HepG2 (cell line): ENCODE results near the gene RPL35. TPM values are rescaled to one million over a fixed set of nuclear protein-coding genes. Genes with fewer than 3 reads are reported as not detected.

Experiments
- ATF6 ChIP-seq: sonication (generic); formaldehyde crosslinking; conservative IDR thresholded peaks from 2 replicates; pipeline ENCODE4 v1.4.0; 2020; ENCODE audit warnings: missing genetic modification reagents
- CREB1 ChIP-seq, 2 experiments: fragments of 450-650 bp in 1 of 2; IDR thresholded peaks; 2 replicates each; pipeline ENCODE4 v1.6.1; 2016 to 2017; ENCODE audit warnings: control low read depth in 1 of 2, mild to moderate bottlenecking in 1 of 2, missing compliant biosample characterization in 1 of 2, missing genetic modification characterization in 1 of 2
- EED ChIP-seq: sonication (generic); formaldehyde crosslinking; IDR thresholded peaks from 2 replicates; pipeline ENCODE4 v1.5.0; 2020; ENCODE audit warnings: mild to moderate bottlenecking, missing genetic modification reagents
- FOXO4 ChIP-seq: sonication (generic); formaldehyde crosslinking; conservative IDR thresholded peaks from 2 replicates; pipeline ENCODE4 v1.8.1; 2023; ENCODE audit warnings: missing genetic modification reagents
- GABPB1 ChIP-seq: IDR thresholded peaks from 2 replicates; pipeline ENCODE4 v1.6.1; 2016; ENCODE audit warnings: mild to moderate bottlenecking, missing genetic modification reagents, moderate library complexity, missing compliant biosample characterization
- HES4 ChIP-seq: sonication (generic); formaldehyde crosslinking; IDR thresholded peaks from 2 replicates; pipeline ENCODE4 v1.9.0; 2021; ENCODE audit warnings: mild to moderate bottlenecking, missing genetic modification reagents, borderline replicate concordance
- HNRNPUL1 ChIP-seq: fragments of 200-400 bp; formaldehyde crosslinking; IDR thresholded peaks from 2 replicates; pipeline ENCODE4 v1.6.1; 2017; ENCODE audit warnings: low read depth, mild to moderate bottlenecking, low read length, moderate library complexity
- JUND ChIP-seq: sonication (generic); formaldehyde crosslinking; IDR thresholded peaks from 2 replicates; pipeline ENCODE4 v1.8.0; 2022; ENCODE audit warnings: mild to moderate bottlenecking, missing genetic modification reagents
- KDM4B ChIP-seq: sonication (generic); formaldehyde crosslinking; IDR thresholded peaks from 2 replicates; pipeline ENCODE4 v1.4.0; 2020; ENCODE audit warnings: missing genetic modification reagents
- KDM5B ChIP-seq: sonication (generic); formaldehyde crosslinking; IDR thresholded peaks from 2 replicates; pipeline ENCODE4 v1.4.0; 2020; ENCODE audit warnings: missing genetic modification reagents, mild to moderate bottlenecking, borderline replicate concordance
- KLF6 ChIP-seq: IDR thresholded peaks from 2 replicates; pipeline ENCODE4 v1.8.0; 2016; ENCODE audit warnings: missing biosample characterization, missing genetic modification reagents
- MXD3 ChIP-seq: IDR thresholded peaks from 2 replicates; pipeline ENCODE4 v1.6.1; 2016; ENCODE audit warnings: mild to moderate bottlenecking, missing biosample characterization, missing genetic modification reagents
- MYC ChIP-seq: sonication (generic); formaldehyde crosslinking; IDR thresholded peaks from 2 replicates; pipeline ENCODE4 v1.9.0; 2021; ENCODE audit warnings: missing genetic modification reagents, borderline replicate concordance
- NCOA2 ChIP-seq: sonication (generic); formaldehyde crosslinking; IDR thresholded peaks from 2 replicates; pipeline ENCODE4 v1.8.0; 2022; ENCODE audit warnings: inconsistent platforms
- NRL ChIP-seq: sonication (generic); formaldehyde crosslinking; IDR thresholded peaks from 2 replicates; pipeline ENCODE4 v1.5.0; 2020; ENCODE audit warnings: missing genetic modification reagents, mild to moderate bottlenecking, moderate library complexity, borderline replicate concordance
- RNF2 ChIP-seq: fragments of 450-650 bp; conservative IDR thresholded peaks from 2 replicates; pipeline ENCODE4 v1.6.1; 2016; ENCODE audit warnings: low read depth
- SP1 ChIP-seq, 2 experiments: fragments of 450-650 bp in 1 of 2; sonication (generic) in 1 of 2; formaldehyde crosslinking in 1 of 2; IDR thresholded peaks; 2 replicates each; pipeline versions ENCODE4 v1.4.0 to v1.6.1; 2016 to 2020; ENCODE audit warnings: missing genetic modification reagents in 1 of 2
- YEATS4 ChIP-seq: sonication (generic); formaldehyde crosslinking; IDR thresholded peaks from 2 replicates; pipeline ENCODE4 v1.4.0; 2020; ENCODE audit warnings: missing genetic modification reagents, borderline replicate concordance
- ZFYVE20 ChIP-seq: sonication (generic); formaldehyde crosslinking; IDR thresholded peaks from 2 replicates; pipeline ENCODE4 v1.8.0; 2023; ENCODE audit warnings: low read depth, mild to moderate bottlenecking, moderate library complexity, missing genetic modification reagents, borderline replicate concordance
- ZMAT3 ChIP-seq: sonication (generic); formaldehyde crosslinking; conservative IDR thresholded peaks from 2 replicates; pipeline ENCODE4 v1.7.0; 2021; ENCODE audit warnings: missing genetic modification reagents
- ZNF10 ChIP-seq: sonication (generic); formaldehyde crosslinking; IDR thresholded peaks from 2 replicates; pipeline ENCODE4 v1.4.0; 2020; ENCODE audit warnings: mild to moderate bottlenecking, low read depth, missing genetic modification reagents, borderline replicate concordance
- ZNF263 ChIP-seq: sonication (generic); formaldehyde crosslinking; IDR thresholded peaks from 2 replicates; pipeline ENCODE4 v1.4.0; 2020; ENCODE audit warnings: missing genetic modification reagents
- ZNF367 ChIP-seq: sonication (generic); formaldehyde crosslinking; IDR thresholded peaks from 2 replicates; pipeline ENCODE4 v1.4.0; 2020; ENCODE audit warnings: missing genetic modification reagents, borderline replicate concordance
- ZNF749 ChIP-seq: sonication (generic); formaldehyde crosslinking; IDR thresholded peaks from 2 replicates; pipeline ENCODE4 v1.8.0; 2022; ENCODE audit warnings: mild to moderate bottlenecking, missing genetic modification reagents, moderate library complexity, borderline replicate concordance
- ZSCAN20 ChIP-seq: sonication (generic); formaldehyde crosslinking; IDR thresholded peaks from 2 replicates; pipeline ENCODE4 v1.4.0; 2020; ENCODE audit warnings: missing genetic modification reagents, mild to moderate bottlenecking, borderline replicate concordance
- polyA plus RNA-seq, 8 experiments: library from polyadenylated mRNA; depleted of rRNA in 3 of 8; stranded (reverse) in 7 of 8; unstranded in 1 of 8; fragments of >200 nt; fragmentation: Illumina TruSeq in 4 of 8; extraction: Trizol in 4 of 8; gene quantifications; 2 replicates each; pipeline versions ENCODE4 v1.2.1 to v1.2.3, GENCODE V29; 2011 to 2016; ENCODE audit warnings: low read depth in 4 of 8, missing spikeins in 1 of 8, mixed read lengths in 1 of 8; ENCODE audit not compliant: insufficient read depth in 1 of 8
- total RNA-seq, 5 experiments: library from RNA; depleted of rRNA; stranded (reverse); fragments of >200 nt; fragmentation: Illumina TruSeq; extraction: Trizol; gene quantifications; 2 replicates each; pipeline ENCODE4 v1.2.3, GENCODE V29; 2016; ENCODE audit warnings: low read depth in 1 of 5

The RPL35 gene
- total and polyA plus RNA-seq, 2 of the 13 experiments (the other 11 are each of a cell fraction or from before 2014, with no cell fraction given) = 2,153 to 2,935 TPM

GRCh38 chr9:124868511-124869465, 7.0 kb upstream of the RPL35 start (continued):
- TF ChIP-seq ZNF10 (CRISPR knock-in tag) (no peak), NRL (CRISPR knock-in tag) (no peak; the same call in 1 of the 2 replicates), ZFYVE20 (0 out of 2 replicates have a peak, but pooled peaks have one; percentile 52), SP1 (IDR thresholded peaks at IDR 0.05) (no peak), SP1 (CRISPR knock-in tag; IDR thresholded peaks at IDR 0.05) (peak; percentile 87), KLF6 (no peak), RNF2 (0 out of 2 replicates have a peak, but pooled peaks have one; percentile 67), GABPB1 (CRISPR knock-in tag) (peak; percentile 95), FOXO4 (CRISPR knock-in tag) (0 out of 2 replicates have a peak, but pooled peaks have one; percentile 66), ZSCAN20 (no peak), ATF6 (no peak), ZNF749 (CRISPR knock-in tag) (peak; percentile 48; the same call in 1 of the 2 replicates), EED (peak; percentile 42; the same call in 1 of the 2 replicates), MYC (CRISPR knock-in tag) (peak; percentile 73), JUND (CRISPR knock-in tag) (no peak), ZNF367 (CRISPR knock-in tag) (peak; percentile 31; the same call in 1 of the 2 replicates), ZMAT3 (CRISPR knock-in tag) (peak; percentile 70; the same call in 1 of the 2 replicates), HNRNPUL1 (no peak), HES4 (no peak), KDM4B (CRISPR knock-in tag) (peak; percentile 44; the same call in 1 of the 2 replicates), CREB1 (IDR thresholded peaks at IDR 0.05) (peak; percentile 47; the same call in 1 of the 2 replicates), CREB1 (CRISPR knock-in tag; IDR thresholded peaks at IDR 0.05) (peak; percentile 42; the same call in 1 of the 2 replicates), MXD3 (CRISPR knock-in tag) (peak; percentile 23), YEATS4 (peak; percentile 89; the same call in 1 of the 2 replicates), ZNF263 (CRISPR knock-in tag) (peak; percentile 61; the same call in 1 of the 2 replicates), NCOA2 (0 out of 2 replicates have a peak, but pooled peaks have one; percentile 32), KDM5B (CRISPR knock-in tag) (peak; percentile 81; the same call in 1 of the 2 replicates)
